HG03575 (cell line): ENCODE results near the gene SLTM.
"Not testable (repeated sequence)": the region's sequence is repeated elsewhere in the genome, so short reads cannot be mapped to it uniquely, and the experiment has no call there.

Experiments
- ATAC-seq: cut with Tn5 transposase; IDR thresholded peaks from one replicate; pipeline ENCODE4 v1.9.1; 2021; ENCODE audit not compliant: unreplicated experiment, insufficient number of reproducible peaks, low FRiP score; ENCODE audit errors: extremely low read depth

Gene SLTM

DNA sequence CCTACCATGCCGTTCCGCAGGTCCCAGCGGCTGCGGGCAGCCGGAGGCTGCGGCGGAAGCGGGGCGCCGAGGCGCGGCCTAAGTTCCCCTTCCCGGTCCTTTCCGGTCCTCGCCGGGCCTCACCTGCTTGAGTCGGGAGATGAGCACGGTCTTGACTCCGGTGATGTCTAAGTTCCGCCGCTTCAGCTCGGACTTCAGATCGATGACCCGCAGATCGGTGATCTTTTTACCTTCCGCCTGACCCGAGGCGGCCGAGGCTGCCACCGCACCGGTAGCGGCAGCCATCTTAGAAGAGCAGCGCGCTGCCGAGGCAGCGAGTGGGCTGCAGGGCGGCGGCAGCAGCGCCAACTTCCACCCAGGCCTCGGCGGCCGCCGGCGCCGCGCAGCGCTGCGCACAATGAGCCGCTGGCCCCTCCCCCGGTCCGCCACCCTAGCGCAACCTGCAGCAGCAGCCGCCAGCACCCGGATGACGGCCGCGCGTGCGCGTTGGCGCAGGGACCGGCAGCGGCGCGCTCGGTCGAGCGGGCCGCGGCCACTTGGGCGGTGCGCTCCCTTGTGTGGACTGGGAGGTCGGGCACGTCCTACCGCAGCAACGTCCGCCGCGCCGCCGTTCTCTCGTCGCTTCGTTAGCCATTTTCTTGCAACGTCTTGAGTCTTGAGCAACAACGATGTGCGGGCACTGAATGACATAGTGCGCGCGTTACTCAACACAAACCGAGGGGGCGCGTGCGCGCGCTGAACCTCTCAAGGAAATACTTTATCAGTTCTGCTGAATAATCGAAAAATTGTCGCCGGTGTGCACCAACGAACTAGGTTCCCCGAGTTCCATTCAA lies at the start of gene SLTM:
SLTM (minus strand) TSS at position 399 of the 833 bp plus-strand sequence; CDS start at position 285, 114 bp downstream.
- ATAC-seq: no peak

DNA sequence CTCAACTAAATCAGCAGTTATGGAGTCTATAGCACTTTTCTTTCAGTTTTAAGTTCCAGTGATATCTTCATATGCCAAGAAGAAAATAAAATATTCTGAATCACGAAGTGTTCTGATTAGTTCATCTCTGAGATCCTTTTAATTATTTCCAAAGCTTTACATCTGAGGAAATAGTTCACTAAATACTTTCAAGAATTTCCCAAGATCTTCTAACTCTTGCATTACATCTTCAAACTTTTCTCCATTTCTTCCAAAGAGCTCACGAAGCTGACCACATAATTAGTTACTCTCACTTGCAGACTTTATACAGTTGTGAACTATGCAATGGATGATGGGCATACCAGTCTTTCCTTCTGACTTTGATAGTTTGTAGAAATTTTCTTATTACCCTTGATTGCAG lies 49.8 kb upstream of the SLTM start:
- no peak for ATAC-seq

DNA sequence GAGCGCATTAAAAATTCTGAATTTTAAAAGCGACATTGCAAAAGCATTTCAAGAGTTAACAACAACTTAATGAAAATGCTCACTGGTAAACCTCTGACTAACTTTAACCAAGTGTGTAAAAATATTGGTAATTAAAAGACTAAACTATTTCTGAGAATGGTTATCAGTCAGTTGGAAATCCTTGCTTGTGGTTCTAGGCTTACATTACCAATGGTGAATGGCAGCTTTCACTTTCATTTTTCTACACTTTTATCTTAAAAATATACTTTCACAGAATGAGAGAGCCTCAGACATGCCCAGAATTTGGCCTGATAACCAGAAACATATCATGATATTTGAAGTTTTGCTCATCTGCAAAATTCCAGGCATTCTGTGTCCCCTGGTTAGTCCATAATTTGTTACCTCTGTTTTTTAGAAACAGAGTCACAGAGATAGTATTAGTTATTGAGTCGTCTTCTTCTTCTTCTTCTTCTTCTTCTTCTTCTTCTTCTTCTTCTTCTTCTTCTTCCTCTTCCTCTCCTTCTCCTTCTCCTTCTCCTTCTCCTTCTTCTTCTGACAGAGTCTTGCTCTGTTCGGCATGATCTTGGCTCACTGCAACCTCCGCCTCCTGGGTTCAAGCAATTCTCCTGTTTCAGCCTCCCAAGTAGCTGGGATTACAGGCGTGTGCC lies 48.5 kb upstream of the SLTM start:
- no peak for ATAC-seq

DNA sequence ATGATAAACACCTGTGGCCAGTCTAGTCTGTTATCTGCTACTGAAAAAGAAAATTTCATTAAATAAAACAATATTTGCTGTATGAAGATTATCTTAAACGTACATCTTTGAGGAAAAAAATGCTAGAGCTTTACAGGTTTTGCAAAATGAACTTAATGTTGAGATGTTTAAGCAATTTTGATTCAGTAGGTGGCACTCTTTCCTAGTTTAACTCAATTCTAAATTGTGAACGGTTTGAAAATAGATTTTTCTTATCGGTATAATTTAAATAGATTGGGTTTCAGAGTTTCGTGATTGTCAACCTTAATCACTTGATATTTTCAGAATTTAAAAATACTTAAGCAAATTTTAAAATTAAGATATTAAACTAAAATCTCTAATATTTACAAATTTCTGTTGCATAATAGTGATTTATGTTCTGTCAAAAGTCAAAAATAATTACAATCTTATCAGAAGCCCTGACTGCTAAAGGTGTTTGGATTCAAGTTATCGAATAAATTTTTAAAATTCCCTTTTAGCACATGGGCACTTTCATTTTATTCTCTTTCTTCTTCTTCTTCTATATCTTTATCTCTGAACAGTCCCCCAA lies 47.0 kb upstream of the SLTM start:
- no peak for ATAC-seq

DNA sequence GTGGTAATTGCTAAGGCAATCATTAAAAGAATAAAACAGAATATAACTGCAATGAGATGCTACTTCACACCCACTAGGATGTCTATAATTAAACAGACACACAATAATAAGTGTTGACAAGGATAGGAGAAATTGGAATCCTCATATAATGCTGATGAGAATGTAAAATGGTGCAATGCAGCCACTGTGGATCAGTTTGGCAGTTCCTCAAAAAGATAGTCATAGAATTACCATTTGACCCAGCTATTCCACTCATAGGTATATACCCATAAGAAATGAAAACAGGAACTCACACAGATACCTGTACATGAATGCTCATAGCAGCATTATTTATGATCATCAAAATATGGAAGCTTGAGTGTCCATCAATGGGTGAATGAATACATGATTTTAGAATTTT lies 44.4 kb upstream of the SLTM start:
- no peak for ATAC-seq

DNA sequence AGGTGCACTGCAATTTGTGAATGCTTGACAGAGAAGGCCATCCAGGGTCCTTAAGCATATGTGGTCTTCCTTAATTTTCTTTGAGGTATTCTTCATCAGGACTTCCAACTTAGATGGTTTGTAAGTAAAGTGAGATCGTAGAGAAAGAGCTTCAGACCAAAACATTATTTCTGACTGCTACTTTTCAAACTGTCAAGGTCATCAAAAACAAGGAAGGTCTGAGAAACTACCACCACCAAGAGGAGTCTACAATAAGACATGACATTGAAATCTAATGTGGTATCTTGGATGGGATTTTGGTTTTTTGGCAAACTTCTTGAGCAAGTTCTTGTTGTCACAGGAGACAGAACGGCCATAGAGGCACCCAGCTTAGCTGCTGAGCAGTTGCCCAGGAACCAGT lies 34.0 kb upstream of the SLTM start:
- no peak for ATAC-seq

DNA sequence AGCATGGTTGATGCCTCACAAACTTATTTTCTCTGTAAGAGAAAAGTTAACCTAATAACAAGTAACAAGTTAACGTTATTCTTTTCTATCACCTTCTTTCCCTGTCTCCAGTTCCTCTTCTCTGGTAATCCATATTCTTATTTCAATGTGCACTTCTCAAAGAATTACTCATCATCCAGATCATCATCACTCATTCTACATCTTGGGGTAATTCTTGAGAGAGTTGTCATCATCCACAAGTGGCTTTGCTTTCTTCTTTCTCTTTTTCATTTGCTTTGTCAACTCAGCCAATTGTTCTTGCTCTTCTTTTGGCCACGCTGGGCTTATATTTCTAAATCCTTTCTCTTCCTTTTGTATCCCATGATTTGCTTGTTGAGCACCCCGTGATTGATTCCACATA lies 33.2 kb upstream of the SLTM start:
- ATAC-seq: no peak

DNA sequence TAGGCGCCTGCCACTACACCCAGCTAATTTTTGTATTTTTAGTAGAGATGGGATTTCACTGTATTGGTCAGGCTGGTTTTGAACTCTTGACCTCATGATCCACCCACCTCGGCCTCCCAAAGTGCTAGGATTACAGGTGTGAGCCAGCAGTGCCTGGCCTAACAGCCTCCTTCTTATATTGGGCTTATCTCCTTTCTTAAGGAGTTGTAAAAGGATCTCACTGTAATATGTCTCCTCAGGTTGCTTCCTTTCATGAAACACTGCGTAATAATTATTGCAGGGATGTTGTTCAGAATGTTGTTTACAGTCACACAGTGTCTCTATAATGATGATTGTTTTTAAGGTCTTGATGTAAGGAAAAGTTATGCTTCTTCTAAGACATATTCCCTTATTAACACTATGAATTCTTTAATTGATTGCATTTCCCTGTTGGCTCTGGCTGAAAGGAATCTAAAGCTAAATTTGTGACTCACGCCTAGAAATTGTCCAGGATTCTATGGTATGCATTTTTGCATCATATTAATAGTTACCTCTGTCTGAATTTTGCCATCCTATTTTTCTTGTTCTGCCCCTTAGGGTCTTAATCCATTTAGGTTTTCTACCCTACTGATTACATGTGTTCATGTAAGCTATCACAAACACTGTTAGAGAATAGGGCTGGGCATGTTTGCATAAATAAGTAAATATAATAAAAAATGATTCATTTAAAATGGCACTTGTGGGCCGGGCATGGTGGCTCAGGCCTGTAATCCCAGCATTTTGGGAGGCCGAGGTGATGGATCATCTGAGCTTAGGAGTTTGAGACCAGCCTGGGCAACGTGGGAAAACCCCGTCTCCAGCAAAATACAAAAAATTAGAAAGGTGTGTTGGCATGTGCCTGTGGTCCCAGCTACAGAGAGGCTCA lies 29.4 kb upstream of the SLTM start:
- ATAC-seq: no peak

DNA sequence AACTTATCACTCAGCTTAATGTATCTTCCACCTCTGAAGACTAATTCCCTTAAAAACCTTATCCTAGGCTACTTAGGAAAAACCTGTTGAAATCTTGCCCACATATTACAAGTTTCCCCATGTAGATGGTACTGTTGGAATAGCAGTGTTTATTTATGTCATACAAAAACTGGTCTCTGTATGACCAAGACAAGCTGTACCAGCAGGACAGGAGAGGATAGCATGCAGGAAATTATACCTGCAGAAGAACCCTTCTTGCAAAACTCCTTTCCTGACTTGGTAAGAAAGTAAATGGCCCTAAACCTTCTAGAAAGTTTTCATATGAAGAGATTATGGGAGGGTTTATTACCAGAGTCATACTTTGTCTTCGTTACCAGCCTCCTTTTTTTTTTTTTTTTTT lies 28.7 kb upstream of the SLTM start:
- ATAC-seq: no peak

DNA sequence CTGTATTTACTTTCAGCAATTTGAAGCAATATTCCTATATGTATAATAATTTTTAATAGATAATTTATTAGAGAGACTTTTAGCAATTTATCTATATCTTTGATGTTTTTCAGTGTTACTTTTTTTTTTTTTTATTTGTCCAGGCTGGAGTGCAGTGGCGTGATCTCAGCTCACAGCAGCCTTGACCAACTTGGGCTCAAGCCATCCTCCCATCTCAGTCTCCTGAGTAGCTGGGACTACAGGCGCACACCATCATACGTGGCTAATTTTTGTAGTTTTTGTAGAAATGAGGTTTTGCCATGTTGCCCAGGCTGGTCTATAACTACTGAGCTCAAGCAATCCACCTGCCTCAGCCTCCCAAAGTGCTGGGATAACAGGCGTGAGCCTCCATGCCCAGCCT lies 25.3 kb upstream of the SLTM start:
- ATAC-seq: no peak

DNA sequence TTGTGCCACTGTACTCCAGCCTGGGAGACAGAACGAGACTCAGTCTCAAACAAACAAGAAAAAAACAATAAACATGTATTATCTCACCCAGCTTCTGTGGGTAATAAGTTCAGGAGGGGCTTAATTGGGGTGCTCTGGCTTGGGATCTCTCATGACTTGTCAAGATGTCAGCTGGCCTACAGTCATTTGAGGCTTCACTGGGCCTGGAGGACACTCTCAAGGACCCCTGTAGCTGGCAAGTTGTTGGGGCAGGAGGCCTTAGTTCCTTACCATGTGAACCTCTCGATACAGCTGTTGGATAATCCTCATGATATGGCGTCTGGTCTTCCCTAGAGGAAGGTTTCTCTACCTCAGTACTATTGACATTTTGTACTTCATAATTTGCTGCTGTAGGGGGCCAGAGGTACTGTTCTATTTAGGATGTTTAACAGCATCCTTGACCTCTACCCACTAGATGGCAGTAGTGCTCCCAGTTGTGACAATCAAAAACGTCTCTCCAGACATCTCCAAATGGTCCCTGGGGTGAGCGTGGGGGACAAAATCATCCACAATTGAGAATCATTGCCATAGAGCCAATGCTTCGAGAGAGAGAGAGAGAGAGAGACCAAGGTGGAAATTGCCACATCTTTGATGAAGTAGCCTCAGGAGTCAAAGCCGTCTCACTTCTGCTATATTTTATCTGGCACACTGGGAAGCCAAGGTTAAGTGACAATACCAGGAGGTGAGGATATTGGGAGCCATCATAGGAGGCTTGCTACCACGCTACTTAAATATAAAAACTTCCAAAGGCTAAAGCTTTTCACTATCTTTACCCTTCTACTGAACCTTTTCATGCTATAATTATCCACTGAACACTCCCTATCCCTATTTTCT lies 23.9 kb upstream of the SLTM start:
- no peak for ATAC-seq

DNA sequence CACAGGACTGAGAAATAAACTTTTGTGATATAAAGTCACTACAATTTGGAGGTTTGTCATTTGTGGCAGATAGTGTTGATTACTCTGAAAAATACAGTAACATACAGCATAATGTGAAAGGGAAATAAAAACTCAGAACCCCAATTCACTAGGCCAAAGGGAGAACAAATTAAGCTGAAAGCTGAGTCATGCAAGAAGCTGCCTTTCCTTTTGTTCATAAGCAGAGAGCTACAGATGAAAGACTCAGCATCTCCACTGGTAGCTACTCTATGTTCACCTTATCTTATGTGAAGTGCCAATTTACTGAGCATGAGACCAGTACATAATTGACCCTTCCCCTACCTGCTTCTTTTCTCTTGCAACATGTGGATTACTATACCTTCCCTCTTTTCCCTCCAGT lies 19.3 kb upstream of the SLTM start:
- ATAC-seq: no peak

DNA sequence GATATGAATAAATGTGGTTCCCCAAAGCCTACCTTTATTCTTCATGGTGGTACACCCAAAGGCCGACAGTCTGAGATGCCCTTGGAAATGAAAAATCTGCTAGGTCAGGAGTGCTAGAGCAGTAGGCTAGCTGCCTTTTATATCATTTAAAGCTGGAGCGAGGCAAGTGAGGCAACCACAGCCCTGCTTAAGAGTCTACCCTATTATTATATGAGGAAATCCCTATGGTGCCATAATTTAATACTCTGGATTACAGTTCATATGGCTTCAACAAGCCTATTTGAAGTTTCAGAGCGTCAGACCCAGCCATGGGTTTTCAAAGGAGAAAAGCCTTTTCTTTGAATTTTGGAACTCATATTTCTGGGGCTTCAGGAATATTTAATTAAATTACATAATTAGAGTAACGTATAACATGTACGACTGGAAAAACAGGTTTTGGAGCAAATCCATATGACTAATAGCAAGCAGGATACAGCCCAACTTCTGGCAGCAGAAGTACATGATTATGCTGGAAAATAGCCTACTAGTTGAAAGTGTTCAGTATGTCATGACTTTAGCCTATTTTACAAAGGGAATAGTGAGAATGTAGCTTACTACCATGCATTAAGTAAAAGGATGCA lies 18.0 kb upstream of the SLTM start:
- ATAC-seq: no peak

DNA sequence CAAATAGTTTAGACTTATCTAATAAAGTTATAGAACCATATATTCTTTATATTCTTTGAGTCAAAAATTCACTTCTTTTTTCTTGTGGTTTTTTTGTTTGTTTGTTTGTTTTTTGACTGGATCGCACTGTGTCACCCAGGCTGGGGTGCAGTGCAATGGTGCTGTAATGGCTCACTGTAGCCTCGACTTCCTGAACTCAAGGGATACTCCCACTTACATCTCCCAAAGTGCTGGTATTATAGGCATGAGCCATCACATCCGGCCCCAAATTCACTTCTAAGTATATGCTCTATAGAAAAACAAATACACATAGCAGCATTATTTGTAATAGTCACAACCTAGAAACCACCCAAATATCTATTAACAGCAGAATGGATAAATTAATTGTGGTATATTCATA lies 13.7 kb upstream of the SLTM start:
- no peak for ATAC-seq

DNA sequence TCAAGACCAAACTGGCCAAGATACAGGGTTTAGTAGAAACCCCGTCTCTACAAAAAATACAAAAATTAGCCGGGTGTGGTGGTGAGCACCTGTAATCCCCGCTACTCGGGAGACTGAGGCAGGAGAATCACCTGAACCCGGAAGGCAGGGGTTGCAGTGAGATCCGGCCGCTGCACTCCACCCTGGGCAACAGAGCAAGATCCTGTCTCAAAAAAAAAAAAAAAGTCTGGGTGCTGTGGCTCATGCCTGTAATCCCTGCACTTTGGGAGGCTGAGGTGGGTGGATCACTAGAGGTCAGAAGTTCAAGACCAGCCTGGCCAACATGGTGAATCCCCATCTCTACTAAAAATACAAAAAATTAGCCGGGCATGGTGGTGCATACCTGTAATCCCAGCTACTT lies 1.5 kb upstream of the SLTM start:
- ATAC-seq: not testable (repeated sequence)

DNA sequence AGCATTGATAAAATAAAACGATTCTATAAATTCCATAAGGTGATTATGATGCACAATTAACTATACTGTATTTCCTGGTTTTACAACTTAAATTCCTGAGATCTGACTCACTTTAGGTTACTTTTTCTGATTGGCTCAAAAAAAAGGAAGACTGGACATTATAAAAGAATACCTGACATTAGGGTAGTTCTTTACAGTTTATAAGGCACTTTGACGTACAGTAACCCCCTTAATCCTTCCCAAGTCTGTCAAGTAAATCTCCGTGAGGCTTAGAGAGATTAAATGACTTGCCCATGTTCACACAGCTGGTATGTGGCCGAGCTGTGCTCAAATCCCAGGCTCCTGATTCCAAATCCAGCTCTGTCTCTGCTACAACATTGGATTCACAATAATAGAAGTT lies 1.0 kb upstream of the SLTM start:
- ATAC-seq: no peak

DNA sequence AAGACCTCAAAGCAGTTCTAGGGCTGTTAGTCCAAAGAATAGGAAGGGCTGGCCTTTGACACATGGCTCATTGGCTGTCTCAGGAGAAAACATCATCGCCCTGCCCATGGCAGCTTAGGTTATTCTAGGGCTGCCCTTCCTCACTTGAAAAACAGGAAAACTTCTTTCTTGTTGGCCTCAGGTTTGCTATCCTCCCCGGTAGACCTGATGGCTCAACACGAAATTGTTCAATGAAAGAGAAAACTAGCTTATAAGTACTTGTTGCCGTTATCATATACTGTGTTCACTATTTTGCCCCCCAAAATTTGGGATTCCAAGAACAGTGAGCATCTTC lies 602 bp upstream of the SLTM start:
- ATAC-seq: no peak

DNA sequence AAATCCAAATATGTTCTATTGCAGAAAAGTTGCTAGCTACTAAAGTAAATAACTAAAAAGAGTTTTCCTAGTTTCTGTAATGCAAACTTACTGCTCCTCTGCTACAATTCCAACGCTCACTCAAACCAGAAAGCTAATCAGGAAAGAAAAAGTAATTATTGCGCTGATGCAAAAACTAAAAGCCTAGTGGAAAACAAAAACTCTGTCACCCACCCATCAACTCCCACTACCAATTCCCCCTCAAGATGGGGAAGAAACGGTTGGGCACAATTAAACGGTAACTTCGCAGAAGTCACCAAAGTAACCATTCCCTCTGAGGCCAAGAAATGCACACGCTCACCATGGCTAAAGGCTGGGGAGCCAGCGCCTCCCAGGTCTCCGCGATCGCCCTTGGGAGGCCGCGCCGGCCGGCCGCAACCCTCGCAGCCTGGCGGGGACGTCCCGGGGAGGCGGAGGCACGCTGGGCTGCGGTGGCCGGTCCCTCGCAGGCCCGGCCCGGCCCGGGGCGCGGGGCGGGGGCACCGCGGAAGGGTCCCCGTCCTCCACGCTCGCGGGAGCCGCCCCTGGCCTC lies 684 bp downstream of the SLTM start:
- no peak for ATAC-seq
